GM20431 (cell line): Measurements from ENCODE around the gene RAB17.

ENCODE experiments used
- in situ Hi-C: fragments of 300-500 bp; cut with MseI, MboI; formaldehyde crosslinking; loops from one replicate; pipeline ENCODE4 v1.15.0; 2020; ENCODE audit warnings: low sequenced_read_pairs; ENCODE audit not compliant: unreplicated experiment

RAB17 gene

DNA sequence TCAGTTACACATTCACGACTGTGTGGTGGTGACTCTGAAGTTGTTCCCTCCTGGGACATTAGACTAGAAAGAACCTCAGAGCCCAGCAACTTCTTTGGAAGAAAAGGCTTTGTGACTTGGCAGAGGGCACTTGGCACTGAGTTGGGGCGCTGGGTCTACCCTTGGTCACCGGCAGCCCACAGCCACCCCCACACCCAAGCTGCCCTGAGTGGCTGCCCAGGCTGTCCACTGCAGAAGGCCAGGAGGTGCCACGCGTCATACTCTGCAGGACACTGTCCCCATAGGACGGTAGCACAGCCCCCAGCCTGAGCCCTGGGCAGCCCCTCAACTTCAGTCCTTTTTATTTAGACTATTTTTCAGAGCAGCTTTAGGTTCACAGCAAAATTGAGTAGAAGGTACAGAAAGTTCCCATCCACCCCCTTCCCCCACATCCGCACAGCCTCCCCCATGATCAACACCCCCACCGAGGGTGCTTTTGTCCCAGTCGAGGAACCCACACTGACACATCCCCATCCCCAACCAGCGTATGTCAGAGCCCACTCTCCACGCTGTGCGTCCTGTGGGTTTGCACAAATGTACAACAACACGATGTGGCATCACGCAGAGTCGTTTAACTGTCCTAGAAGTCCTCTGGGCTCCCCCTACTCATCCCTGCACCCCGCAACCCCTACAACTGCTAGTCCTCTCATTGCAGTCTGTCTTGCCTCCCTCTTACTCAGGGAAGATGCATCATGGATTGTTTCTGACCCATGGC, 23.1 kb downstream of the RAB17 start:
- in situ Hi-C loops, result no loop called here

DNA sequence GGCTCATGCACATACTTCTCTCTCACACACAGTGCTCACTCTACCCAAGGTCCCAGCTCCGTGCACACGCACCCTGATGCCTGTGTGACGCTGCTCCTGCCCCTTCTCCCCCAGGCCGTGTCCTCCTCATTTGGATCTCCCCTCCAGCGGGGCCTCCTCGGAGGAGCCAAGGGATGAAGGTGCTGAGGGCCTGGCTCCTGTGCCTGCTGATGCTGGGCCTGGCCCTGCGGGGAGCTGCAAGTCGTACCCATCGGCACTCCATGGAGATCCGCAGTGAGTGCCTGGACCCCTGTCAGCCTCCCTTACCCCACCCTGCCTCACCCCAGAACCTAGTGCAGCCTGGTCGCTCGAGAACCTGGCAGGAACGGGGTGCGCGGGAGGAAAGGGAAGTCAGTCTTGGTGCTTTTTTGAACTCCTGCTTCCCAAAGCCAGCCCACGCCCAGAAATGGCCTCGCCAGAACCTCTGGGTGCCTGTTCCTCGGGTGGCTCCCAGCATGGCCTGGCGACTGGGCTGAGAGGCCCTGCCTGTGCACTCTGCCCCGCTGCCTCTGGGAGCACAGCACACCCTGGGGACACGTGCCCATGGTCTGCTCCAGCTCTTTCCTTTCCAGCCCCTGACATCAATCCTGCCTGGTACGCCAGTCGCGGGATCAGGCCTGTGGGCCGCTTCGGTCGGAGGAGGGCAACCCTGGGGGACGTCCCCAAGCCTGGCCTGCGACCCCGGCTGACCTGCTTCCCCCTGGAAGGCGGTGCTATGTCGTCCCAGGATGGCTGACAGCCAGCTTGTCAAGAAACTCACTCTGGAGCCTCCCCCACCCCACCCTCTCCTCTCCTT, 23.9 kb downstream of the RAB17 start, which contains the start of gene PRLH:
PRLH (plus strand) TSS at position 174 of the 835 bp plus-strand sequence; CDS start at position 174, 0 bp downstream.
- in situ Hi-C loops, result no loop called here

DNA sequence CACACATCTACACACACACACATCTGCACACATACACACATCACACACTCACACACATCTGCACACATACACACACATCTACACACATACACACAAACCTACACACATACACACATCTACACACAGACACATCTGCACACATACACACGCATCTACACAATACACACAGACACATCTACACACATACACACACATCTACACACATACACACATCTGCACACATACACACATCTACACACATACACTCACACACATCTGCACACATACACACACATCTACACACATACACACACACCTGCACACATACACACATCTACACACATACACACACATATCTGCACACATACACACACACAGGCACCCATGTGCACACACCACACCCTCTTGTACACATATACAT, 24.6 kb downstream of the RAB17 start:
- in situ Hi-C loops, result no loop called here

DNA sequence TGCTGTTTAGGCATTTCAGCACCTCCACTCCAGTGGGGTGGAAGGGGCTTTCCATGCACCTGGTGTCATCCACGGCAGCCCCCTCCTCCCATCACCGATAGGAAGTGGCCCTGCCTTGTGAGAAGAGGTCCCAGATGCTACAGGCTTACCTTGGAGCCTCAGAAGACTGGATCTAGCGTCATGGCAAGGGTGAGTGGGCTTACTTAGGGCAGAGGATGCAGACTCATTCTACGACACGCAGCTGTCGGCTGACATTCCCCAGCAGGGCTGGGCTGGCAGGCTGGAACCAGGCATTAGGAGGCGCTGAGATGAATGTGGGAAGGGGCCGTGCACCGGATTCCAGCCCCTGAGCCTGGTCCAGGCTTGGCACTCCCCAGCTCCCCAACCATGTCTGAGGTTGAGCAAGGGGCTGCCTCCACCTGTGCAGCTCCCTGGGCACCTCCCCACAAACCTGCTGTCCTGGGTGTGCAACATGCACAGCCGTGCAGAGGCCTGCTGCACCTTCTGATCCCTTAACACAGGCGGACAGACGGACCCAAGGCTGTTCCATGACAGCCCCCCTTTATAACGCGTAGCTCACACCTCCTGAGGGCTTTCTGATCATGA, 25.9 kb downstream of the RAB17 start:
- in situ Hi-C loops, result loop anchor here (5.0 kb wide), 1 partner anchor 52 kb away; no protein-coding TSS in a partner anchor

DNA sequence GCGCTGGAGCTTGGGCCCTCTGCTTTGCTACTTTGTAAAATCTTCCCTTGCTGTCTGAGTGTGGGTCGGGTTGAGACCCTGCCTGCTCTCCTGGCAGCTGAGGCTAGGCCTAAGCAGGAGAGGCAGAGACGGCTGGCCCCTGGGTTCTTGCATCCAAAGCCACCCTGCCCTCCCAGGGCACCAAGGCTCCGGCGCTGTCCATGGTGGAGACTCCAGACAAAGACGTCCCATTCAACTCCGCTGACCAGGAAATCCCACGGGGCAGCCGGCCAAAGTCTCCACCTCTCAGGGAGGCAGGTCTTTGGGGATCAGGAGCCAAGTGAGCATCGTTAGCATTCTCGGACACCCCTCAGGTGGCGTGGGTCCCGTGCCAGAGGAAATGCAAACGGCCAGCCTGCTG, 26.7 kb downstream of the RAB17 start:
- in situ Hi-C loops, result loop anchor here (5.0 kb wide), 1 partner anchor 52 kb away; no protein-coding TSS in a partner anchor

DNA sequence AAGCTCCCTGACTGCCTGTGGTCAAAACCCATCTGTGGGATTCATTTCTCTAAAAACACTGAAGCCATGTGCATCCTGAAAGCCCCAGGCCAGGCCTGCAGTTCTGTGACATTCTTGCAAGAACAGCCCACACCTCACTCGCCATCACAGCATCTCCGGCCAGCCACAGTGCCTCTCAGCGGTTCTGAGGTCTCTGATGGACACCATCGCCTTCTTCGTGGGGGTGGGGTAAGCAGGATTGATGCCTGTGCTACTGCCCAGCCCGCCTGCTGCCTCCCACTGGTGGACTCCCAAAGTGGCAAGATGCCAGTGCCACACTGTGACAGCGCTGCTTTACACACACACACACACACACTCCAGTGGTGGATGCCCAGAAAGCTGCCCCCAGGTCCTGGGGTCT, 29.3 kb downstream of the RAB17 start:
- in situ Hi-C loops, result loop anchor here (5.0 kb wide), 1 partner anchor 49 kb away; no protein-coding TSS in a partner anchor

DNA sequence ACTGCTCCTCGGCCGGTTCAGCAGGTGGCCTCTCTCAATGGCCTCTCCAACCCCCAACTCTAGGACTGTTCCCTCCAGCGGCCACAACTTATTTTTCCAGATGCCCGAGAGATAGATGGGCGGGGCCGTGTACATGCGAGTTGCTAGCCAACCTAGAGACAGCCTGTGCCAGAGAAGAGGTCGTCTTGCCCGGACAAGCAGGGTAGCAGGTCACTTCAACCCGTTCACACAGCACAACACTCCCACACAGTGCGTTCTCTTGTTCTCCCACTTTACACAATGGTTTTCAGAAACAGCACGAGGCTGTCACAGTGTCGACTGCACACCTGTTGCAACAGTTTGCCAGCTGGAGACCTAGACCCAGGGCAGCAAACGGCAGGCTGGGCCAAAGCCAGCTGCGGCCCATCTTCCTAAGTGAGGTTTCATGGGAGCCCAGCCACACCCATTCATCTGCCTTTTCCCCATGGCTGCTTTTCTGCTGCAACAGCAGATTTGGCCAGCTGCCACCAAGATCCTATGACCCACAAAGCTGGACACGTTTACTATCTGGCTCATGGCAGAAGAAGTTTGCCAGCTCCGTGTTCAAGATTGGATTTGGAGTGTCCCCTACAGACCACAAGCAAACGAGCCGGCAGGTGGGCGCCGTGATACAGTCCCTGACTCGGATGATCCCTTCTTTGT, 31.4 kb downstream of the RAB17 start:
- in situ Hi-C loops, result no loop called here

DNA sequence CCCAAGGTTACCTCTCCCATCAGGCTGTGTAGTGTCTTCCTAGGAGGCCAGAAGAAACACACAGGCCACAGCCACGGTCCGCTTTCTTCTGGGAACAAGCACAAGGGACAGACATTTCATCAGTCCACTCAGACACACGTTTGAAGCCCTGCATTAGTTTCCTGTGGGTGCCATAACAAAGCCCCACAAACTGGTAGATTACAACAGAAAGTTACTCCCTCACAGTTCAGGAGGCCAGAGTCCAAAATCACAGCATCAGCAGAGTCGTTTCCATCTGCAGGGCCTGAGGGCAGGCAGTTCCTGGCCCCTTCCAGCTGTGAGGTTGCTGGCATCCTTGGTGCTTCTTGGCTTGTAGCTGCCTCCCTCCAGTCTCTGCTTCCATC, 32.9 kb downstream of the RAB17 start:
- in situ Hi-C loops, result no loop called here

DNA sequence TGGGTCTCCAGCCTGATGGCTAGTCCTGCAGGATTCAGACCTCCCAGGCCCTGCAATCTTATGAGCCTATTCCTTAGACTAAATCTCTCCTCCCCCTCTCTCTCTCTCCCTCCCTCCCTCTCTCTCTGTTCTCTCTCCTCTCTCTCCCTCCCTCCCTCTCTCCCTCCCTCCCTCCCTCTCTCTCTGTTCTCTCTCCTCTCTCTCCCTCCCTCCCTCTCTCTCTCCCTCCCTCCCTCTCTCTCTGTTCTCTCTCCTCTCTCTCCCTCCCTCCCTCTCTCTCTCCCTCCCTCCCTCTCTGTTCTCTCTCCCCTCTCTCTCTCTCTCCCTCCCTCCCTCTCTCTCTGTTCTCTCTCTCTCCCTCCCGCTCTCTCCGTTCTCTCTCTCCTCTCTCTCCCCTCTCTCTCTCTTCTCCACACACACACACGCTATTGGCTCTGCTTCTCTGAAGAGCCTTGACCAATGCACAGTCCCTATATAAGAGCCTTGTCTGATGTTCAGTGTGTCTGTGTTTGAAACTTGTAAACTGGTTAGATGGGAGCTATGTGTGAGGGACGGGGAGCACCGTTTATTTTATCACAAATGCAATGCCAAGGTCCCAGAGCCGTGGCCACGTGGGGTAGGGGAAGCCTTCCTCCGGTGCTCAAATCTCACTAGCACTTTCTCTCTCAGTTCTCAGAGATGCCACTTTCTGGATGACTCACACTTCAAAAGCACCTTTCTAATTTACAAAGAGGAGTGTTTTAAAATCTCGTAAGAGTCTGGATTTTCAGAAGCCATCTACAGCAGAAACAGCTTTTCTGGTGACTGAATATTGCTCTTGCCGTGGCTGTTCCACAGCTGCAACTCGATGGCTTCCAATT, 33.5 kb downstream of the RAB17 start:
- in situ Hi-C loops, result no loop called here

DNA sequence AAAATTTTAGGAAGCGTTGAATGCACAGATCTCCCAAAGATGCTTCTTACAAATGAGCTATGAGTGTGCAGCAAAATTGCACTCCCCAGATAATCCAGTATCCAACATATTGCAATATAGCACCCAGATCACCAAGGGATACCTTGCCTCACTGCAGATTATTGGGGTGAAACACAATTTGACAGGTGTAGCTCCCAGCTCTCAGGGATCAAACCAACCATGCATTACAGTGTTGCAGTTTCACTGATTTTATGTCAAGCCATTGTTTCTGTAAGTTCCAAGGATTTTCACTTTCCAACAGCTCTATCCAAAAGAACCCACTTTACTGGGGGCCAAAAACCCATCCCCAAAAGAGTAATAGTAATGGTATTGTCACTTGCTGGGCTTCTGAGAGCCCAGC, 35.0 kb downstream of the RAB17 start:
- in situ Hi-C loops, result no loop called here

DNA sequence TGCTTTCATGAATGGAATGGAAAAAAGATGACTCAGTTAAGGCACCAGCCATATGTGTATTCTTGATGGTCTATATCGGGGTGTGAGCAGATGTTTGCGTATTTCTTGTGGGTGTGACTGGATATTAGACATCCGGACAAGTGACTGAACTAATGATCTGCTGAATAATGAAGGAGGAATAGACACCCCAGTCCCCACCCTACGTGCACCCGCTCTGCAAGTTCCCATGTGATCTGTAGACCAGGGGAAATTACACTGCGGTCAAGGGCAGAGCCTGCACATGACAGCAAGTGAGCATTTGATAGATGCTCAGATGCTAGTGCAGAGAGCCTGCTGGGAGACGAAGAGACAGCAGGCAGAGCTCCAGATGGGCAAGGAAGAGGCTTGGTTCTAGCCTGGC, 36.6 kb downstream of the RAB17 start:
- in situ Hi-C loops, result no loop called here

DNA sequence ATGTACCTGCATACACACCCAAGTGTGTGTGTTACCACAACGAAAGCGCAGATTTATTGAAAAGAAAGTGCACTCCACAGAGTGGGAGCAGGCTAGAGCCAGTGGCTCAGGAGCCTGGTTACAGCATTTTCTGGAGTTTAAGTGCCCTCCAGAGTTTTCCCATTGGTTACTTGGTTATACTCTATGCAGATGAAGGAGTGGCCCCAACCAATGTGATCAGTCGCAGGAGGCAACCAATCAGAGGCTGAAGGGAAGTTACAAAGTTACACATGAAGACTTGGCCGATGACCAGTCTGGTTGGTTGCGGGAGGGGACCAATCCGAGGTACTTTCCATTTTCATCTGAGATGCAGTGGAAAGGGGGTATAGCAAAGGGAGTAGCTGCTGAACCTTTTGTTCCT, 37.6 kb downstream of the RAB17 start:
- in situ Hi-C loops, result no loop called here

DNA sequence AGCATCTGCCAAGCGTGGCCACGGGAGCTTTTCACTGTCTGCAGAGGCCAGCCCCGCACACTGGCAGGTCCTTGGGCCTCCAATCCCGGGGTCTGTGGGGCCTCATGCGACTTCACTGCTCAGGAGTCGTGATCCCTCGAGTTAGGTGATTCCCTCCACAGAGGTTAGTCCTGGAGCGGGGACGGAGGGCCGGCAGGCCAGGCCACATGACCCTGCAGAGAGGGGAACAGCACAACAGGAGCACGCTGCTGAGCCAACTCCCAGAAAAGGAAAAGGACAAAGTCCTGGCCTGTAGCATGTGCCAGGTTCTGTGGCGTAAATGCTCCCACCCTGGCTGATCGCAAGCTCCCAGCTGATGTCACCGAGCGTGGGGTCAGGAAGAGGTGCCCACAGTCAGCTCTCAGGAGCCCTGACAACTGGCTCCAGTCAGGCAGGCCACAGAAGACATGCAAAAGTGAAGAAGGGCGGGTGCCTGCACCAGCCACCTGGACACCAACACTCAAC, 39.4 kb downstream of the RAB17 start:
- in situ Hi-C loops, result no loop called here

DNA sequence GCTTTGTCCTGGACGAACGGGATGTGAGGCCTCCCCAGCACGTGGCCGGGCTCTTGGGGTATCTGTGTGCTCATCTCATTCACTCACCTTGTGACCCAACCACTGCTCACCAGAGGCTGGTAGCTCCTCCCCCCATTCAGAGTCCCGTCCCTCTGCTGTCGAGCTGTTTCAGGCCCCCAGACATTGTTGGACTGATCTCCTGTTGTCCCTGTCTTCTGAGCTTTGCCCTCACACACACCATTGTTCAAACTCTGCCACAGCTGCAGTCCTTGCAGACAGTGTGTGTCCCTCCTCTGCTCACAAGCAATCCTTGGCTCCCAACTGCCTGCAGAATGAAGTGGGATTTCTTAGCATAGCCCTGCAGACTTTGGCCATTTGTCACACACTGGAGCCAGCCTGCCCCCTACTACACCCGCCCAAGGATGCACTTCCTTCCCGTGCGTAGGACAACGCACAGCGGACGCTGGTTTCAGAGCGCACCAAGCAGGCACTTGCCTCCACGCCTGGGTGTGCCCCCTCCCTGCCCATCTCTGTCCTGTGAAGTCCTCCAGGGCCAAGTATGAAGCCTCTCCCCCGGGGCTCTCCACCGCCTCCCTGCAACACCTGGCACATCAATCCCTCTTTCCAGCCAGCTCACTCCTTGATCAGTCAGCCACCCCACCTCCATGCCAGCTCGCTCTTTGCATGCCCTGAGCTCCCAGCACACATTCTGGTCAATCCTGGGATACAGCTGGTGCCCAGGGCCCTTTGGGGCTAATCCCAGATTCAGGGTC, 40.7 kb downstream of the RAB17 start:
- in situ Hi-C loops, result no loop called here

DNA sequence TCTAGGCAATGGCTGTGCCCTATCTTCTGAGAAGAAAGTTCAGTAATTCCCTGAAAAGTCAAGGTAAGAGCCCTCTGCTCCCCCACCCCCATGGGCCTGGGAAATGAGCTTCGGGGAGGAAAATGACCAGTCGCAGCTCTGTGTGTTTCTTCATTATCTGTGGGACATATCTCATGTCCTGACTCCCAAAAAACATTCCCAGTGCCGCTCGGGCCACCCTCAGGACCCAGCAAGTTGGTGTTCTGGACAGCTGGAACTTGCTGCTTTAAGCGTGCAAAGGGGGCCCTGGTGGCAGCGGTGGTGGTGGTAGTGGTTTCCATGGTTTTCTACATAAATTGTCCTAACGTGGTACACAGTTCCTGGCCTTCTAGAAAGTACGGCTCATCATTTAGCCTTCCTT, 41.3 kb downstream of the RAB17 start:
- in situ Hi-C loops, result no loop called here

DNA sequence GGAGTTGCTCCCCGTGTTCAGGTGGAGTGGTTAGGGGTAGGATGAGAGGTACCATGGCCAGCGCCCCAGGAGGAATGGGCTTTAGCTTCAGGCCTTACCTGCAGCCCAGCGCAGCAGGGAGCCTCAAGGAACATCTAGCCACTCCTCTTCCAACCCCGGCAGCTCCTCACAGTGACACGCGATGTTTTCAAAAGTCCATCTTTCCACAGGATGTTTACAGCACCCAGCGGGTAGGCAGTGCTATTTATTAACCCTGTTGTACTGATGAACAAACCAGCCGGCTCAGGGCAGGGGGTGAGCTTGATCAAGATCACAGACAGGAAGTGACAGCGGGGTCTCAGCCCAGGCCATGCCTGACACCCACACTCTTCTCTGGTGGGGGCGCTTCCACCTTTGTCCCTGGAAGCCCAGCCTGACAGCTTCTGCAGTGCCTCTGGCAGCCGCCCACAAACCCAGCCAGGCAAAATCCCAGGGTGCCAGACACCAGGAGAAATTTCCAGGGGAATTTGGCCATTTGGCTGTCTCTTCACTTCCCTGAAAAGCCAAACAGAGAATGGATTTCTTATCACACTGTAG, 42.6 kb downstream of the RAB17 start:
- in situ Hi-C loops, result no loop called here

DNA sequence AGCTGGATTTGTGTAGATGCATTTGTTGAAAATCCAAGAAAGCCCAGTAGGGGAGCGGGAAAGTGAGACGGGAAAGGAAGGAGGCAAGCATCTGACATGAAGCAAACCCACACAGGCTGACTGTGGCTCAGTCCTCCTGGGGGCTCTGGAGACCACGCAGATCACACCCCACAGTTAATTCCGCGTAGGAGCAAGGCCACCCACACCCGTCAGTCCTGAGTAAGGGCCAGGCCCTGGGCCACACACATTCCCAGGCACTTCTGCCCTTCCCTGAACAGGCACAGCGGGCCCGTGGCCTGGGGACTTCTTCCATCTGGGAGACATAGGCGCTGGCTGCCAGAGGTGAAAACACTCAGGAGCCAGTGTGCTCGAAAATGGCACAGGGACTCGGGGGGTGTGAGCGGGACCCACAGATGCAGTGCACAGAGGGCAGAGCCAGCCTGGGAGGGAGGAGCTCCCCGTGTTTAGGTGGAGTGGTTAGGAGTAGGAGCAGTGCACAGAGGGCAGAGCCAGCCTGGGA, 43.6 kb downstream of the RAB17 start:
- in situ Hi-C loops, result no loop called here
